ENCODE results near the gene RAB3A.

Gene RAB3A, protein sequence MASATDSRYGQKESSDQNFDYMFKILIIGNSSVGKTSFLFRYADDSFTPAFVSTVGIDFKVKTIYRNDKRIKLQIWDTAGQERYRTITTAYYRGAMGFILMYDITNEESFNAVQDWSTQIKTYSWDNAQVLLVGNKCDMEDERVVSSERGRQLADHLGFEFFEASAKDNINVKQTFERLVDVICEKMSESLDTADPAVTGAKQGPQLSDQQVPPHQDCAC

DNA sequence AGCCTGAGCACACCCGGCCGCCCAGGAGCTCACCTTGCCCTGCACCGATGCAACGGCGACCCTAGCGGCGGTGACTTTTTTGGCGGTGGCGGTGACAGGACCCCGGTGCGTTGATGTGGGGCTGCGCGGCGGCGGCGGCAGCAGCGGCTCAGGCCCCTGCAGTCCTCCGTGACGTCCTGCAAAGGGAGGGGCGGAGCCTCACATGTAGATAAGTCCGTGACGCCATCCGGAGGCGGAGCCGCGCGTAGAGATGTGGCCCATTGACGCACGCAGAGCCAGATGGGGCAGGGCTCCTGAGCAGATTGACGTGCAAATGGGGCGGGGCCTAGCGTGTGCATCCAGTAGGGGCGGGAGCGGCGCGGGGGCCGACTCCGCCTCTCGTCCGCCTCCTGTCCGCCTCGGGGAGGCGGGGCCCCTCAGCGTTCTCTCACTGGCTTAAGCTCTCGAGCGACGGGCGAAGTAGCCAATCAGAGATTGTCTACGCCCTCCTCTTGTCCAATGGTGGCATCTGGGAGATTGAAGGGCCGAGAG lies at the start of gene RAB3A:
Gene RAB3A, minus strand, starts transcription at position 180 of the 531 bp plus-strand sequence. CDS start 1,302 bp downstream, outside the sequence.
- H3K36me3 Mint-ChIP-seq (ENCODE audit: low read depth): peaks cover 35% of the 10 kb centered on the region
- peaks cover 8% of the 10 kb centered on the region for H3K27me3 Mint-ChIP-seq
- peak; percentile 99 for DNase-seq
- H3K4me3 Mint-ChIP-seq: peak within 1 kb of the TSS; percentile 91
- no peaks in the 10 kb centered on the region for H3K9me3 Mint-ChIP-seq
- H3K4me1 Mint-ChIP-seq (ENCODE audit: low read depth): peaks cover 30% of the 10 kb centered on the region
- H3K27ac Mint-ChIP-seq: peak within 1 kb of the TSS; percentile 90

DNA sequence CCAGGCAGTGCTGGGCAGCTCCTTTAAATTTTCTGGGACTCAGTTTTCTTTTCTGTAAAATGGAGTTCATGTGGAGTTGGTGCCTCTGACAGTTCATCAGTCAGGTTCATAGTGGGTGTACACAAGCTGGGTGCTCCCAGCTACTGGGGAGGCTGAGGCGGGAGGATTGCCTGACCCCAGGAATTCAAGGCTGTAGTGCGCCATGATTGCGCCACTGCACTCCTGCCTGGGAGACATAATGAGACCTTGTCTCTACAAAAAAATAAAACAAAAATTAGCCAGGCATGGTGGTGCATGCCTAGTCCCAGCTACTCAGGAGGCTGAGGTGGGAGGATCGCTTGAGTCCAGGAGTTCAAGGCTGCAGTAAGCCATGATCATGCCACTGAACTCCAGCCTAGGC lies 49.3 kb upstream of the RAB3A start:
- no peaks in the 10 kb centered on the region for H3K9me3 Mint-ChIP-seq
- peaks cover 31% of the 10 kb centered on the region for H3K27me3 Mint-ChIP-seq
- DNase-seq: no peak
- no peaks in the 10 kb centered on the region for H3K36me3 Mint-ChIP-seq (ENCODE audit: low read depth)
- peaks cover 2% of the 10 kb centered on the region for H3K4me1 Mint-ChIP-seq (ENCODE audit: low read depth)
- no peak overlapping the region for H3K4me3 Mint-ChIP-seq
- no peak overlapping the region for H3K27ac Mint-ChIP-seq

DNA sequence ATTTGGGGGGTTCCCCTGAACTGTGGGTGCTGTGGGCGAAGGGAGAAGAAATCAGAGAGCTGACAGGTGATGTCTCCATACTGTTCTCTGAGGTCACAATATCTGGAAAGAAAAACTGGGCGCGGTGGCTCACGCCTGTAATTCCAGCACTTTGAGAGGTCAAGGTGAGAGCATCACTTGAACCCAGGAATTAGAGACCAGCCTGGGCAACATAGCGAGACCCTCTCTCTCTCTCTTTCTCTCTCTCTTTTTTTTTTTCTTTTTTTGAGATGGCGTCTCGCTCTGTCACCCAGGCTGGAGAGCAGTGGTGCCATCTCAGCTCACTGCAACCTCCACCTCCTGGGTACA lies 48.5 kb upstream of the RAB3A start:
- no peak overlapping the region for H3K27ac Mint-ChIP-seq

DNA sequence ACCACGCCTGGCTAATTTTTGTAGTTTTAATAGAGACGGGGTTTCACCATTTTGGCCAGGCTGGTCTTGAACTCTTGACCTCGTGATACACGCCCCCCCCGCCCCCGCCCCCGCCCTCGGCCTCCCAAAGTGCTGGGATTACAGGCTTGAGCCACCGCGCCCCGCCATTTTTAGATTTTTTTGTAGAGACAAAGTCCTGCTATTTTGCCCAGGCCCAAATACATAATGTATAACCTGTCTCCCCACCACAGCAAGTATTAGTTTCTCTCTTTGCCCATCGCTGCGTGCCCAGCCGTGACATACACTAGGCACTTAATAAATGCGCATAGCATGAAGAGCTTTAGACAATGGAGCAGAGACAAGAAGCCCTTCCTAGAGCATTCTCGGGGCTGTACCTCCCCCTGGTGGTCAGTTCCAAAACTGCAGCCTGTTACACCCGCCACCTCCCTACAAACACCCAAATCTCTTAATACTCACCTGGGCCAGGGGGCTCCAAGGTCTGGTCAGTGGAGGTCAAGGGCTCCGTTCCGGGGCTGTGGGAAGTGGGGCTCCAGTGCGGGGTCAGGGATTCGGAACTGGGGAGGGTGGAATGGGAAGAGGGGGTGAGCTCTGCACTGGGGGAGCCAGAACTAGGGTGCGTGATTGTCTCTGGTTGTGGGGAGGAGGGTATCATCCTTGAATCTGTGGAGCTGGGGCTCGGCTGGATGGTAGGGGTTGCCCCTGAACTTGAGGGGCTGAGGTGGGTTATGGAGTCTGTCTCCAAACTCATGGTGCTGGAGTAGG lies 47.9 kb upstream of the RAB3A start:
- Mint-ChIP-seq H3K9me3 (no peaks in the 10 kb centered on the region), H3K27ac (no peak overlapping the region)

More for the DNA sequence above, 48.5 kb upstream of the RAB3A start:
- no peaks in the 10 kb centered on the region for H3K9me3 Mint-ChIP-seq
- DNase-seq: no peak
- no peaks in the 10 kb centered on the region for H3K36me3 Mint-ChIP-seq (ENCODE audit: low read depth)
- H3K4me3 Mint-ChIP-seq: no peak overlapping the region
- H3K27me3 Mint-ChIP-seq: peaks cover 31% of the 10 kb centered on the region
- peaks cover 2% of the 10 kb centered on the region for H3K4me1 Mint-ChIP-seq (ENCODE audit: low read depth)

DNA sequence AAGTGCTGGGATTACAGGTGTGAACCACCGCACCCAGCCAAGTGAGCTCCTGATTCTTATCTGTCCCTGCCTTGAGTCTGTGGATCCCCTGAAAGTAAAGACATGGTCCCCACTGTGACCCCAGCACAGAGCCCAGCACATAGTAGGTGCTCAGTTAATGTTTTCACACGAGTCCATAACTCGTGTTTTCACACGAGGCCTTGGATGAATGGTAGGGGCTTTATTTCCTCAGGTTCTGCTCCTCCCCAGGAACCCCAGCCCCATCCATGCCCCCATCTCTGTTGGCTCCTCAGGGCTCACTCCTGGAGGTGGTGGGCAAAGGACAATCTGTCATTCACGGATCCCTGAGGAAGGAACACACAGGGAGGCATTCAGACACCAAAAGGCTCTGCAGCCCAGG lies 46.0 kb upstream of the RAB3A start:
- peaks cover 27% of the 10 kb centered on the region for H3K27me3 Mint-ChIP-seq
- no peak for DNase-seq
- H3K36me3 Mint-ChIP-seq (ENCODE audit: low read depth): no peaks in the 10 kb centered on the region
- no peaks in the 10 kb centered on the region for H3K9me3 Mint-ChIP-seq
- H3K27ac Mint-ChIP-seq: no peak overlapping the region
- H3K4me3 Mint-ChIP-seq: no peak overlapping the region
- peaks cover 2% of the 10 kb centered on the region for H3K4me1 Mint-ChIP-seq (ENCODE audit: low read depth)

More for the DNA sequence above, 47.9 kb upstream of the RAB3A start:
- no peaks in the 10 kb centered on the region for H3K36me3 Mint-ChIP-seq (ENCODE audit: low read depth)
- peak; percentile 88 for DNase-seq
- no peak overlapping the region for H3K4me3 Mint-ChIP-seq
- H3K4me1 Mint-ChIP-seq (ENCODE audit: low read depth): peaks cover 2% of the 10 kb centered on the region
- peaks cover 31% of the 10 kb centered on the region for H3K27me3 Mint-ChIP-seq

DNA sequence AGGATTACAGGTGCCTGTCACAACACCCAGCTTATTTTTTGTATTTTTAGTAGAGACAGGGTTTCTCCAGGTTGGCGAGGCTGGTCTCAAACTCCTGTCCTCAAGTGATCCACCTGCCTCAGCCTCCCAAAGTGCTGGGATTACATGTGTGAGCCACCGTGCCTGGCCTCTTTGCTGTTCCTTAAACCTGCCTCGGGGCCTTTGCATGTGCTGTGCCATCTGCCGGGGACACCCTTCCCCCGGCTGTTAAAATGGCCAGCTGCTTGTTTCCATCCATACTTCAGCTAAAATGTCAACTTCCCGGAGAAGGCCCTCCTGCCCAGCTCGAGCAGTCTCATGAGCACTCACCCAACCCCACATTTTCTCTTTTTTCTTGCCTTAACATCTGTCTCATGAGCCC lies 41.5 kb upstream of the RAB3A start:
- no peaks in the 10 kb centered on the region for H3K36me3 Mint-ChIP-seq (ENCODE audit: low read depth)
- no peak overlapping the region for H3K4me3 Mint-ChIP-seq
- H3K27ac Mint-ChIP-seq: no peak overlapping the region
- DNase-seq: no peak
- peaks cover 2% of the 10 kb centered on the region for H3K4me1 Mint-ChIP-seq (ENCODE audit: low read depth)
- H3K27me3 Mint-ChIP-seq: no peaks in the 10 kb centered on the region
- H3K9me3 Mint-ChIP-seq: no peaks in the 10 kb centered on the region

DNA sequence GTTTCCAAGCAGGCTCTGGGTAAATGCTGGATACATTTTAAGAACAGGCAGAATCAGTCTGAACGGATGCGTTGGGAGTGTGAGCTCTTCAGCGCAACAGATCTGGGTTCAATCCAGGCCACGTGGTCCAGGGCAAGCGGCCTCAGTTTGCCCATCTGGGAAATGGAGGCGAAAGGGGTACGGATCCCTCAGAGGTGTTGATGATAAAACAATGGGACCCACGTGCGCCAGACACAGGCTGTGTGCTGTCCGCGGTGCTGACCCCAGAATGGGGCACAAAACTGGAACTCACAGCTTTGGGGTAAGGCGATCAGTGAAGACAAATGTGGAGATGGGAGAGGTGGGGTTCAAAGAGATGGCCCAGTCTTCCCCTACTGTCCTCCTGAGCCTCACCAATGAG lies 35.5 kb upstream of the RAB3A start:
- H3K9me3 Mint-ChIP-seq: no peaks in the 10 kb centered on the region
- peaks cover 2% of the 10 kb centered on the region for H3K4me1 Mint-ChIP-seq (ENCODE audit: low read depth)
- H3K27me3 Mint-ChIP-seq: peaks cover 31% of the 10 kb centered on the region
- H3K4me3 Mint-ChIP-seq: no peak overlapping the region
- H3K36me3 Mint-ChIP-seq (ENCODE audit: low read depth): no peaks in the 10 kb centered on the region
- H3K27ac Mint-ChIP-seq: no peak overlapping the region
- no peak for DNase-seq

DNA sequence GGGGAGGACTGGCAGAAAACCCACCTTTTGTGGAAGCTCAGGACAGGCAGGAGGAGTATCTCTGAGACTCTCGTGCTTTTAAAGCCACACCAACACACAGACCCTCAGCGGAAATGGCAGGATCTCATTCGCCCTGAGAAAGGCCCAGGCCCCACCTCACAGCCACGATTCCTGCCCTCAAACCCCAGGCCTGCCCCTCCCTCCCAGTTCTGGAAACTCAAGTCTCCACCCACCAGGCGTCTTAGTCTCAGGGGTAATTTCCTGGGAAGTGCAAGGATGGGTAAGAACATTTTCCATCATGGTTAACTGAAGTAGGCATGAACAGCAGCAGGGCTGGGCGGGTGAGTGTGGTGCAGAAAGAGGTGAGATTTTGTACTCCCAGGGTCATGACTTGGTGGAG lies 30.4 kb upstream of the RAB3A start:
- peaks cover 6% of the 10 kb centered on the region for H3K9me3 Mint-ChIP-seq
- no peak for DNase-seq
- H3K27ac Mint-ChIP-seq: no peak overlapping the region
- H3K36me3 Mint-ChIP-seq (ENCODE audit: low read depth): no peaks in the 10 kb centered on the region
- peaks cover 72% of the 10 kb centered on the region for H3K27me3 Mint-ChIP-seq
- H3K4me3 Mint-ChIP-seq: no peak overlapping the region
- H3K4me1 Mint-ChIP-seq (ENCODE audit: low read depth): peaks cover 6% of the 10 kb centered on the region

DNA sequence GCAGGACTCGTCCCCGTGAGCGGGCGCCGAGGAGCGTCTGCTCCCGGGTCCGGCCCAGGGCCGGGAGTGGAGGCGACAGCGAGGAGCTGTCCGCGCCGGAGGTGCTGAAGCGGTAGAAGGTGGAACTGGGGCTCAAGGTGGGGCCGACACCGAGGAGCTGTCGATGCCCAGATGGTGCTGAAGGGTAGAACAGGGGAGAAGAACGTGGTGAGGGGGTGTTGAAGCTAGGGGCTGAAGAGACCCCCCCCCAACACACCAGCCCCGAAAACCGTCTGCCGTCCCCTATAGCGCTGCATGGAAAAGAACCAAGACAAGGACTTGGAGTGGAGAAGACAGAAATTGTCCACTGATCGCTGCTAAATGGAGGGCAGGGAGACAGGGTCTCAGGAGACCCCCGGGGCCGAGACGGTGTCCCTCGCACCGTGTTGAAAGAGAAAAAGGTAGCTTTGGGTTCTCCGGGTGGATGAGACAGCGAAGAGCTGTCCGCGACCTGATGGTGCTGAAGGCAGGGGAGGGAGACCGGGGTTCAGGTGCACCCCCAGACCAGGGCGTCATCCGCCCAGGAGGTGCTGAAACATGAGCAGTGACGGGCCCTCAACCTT lies 29.5 kb upstream of the RAB3A start:
- Mint-ChIP-seq H3K36me3 (ENCODE audit: low read depth) (no peaks in the 10 kb centered on the region), H3K4me3 (no peak overlapping the region), H3K9me3 (peaks cover 6% of the 10 kb centered on the region), H3K27me3 (peaks cover 69% of the 10 kb centered on the region), H3K27ac (no peak overlapping the region), H3K4me1 (ENCODE audit: low read depth) (peaks cover 6% of the 10 kb centered on the region)
- peak; percentile 63 for DNase-seq

DNA sequence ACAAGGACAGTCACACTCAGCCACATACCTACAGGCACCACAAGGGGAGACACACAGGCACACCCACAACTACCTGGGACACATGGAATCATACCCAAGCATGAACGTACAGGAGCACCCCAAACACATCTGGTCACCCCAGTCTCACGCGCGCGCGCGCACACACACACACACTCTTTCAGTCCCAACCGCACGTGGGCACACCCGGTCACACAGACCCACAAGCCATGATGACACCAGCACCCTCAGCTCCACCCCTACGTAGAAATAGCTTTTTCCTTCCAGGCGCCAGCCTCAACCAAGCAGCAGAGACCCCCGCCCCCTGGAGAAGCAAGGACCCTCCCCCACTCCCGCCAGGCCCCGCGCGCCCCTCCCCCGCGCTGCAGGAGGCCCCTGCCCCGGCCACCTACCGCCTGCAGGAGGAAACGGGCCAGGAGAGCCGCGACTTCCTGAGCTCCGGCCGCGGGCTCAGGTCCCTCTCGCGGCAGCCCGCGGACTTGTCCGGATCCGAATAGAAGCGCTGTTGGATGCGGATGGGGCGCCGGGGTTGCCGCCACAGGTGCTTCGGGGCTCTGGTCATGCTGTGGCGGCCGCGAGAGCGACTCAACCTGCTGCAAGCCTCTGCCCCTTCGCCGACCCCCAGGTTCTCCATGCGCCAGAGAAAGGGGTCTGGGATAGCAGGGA lies 28.8 kb upstream of the RAB3A start:
- Mint-ChIP-seq H3K4me1 (ENCODE audit: low read depth) (peaks cover 6% of the 10 kb centered on the region), H3K36me3 (ENCODE audit: low read depth) (no peaks in the 10 kb centered on the region), H3K27me3 (peaks cover 76% of the 10 kb centered on the region), H3K27ac (no peak overlapping the region), H3K9me3 (peaks cover 6% of the 10 kb centered on the region), H3K4me3 (no peak overlapping the region)
- DNase-seq: no peak

DNA sequence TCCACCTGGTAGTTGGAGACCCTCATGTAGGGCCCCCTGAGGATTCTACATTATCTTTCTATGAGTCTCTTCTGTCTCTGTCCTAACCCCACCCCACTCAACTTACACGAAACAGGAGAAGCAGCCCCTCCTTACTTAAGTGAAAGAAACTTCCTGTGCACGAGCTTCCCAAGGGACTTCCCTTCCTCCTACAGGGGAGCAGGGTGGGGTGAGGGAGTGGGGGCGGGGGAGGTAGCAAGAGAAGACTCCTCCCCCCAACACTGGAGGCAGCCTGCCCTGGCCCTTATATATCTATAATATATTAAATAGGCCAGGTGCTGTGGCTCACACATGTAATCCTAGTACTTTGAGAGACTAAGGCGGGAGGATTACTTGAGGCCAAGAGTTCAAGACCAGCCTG lies 27.9 kb upstream of the RAB3A start:
- H3K4me3 Mint-ChIP-seq: no peak overlapping the region

DNA sequence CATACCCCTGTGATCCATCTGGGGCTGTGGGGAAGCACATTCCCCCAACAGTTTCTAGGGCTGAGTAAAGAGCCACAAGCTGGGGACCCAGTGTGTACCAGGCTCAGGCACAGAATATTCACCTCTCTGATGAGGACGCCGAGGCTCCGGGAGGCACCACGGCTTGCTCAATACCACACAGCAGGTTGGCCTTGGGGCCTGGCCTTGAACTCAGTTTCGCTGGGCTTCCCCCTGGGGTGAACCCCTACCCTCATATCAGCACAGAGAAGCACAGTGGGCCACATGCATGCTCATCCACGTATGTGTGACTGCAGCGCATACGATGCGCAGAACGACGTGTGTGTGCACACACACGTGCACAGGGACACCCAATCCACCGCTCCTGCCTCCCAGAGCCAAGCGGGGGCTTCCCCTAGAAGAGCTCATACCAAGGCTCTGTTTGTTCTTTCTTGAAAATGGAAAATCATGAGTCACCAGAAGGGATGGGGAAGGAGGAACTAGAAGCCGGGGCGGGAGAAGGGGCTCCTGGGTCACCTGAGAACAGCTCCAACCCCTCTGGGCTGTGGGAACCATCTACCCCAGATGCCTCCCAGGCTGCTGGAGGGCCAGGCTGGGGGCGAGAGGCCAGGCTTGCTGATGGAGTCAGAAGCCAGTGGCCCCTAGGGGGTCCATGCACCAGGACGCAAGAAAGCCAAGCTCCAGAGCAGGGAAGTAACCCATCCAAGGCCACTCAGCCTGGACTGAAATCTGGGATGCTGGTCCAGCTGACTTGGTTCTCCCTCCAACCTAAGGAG lies 27.3 kb upstream of the RAB3A start:
- Mint-ChIP-seq H3K27ac (no peak overlapping the region), H3K9me3 (peaks cover 6% of the 10 kb centered on the region), H3K27me3 (peaks cover 80% of the 10 kb centered on the region), H3K4me3 (no peak overlapping the region), H3K36me3 (ENCODE audit: low read depth) (no peaks in the 10 kb centered on the region), H3K4me1 (ENCODE audit: low read depth) (peaks cover 6% of the 10 kb centered on the region)
- no peak for DNase-seq

More for the DNA sequence above, 27.9 kb upstream of the RAB3A start:
- peaks cover 6% of the 10 kb centered on the region for H3K4me1 Mint-ChIP-seq (ENCODE audit: low read depth)
- no peaks in the 10 kb centered on the region for H3K36me3 Mint-ChIP-seq (ENCODE audit: low read depth)
- H3K27ac Mint-ChIP-seq: no peak overlapping the region
- peaks cover 81% of the 10 kb centered on the region for H3K27me3 Mint-ChIP-seq
- DNase-seq: no peak
- peaks cover 6% of the 10 kb centered on the region for H3K9me3 Mint-ChIP-seq

DNA sequence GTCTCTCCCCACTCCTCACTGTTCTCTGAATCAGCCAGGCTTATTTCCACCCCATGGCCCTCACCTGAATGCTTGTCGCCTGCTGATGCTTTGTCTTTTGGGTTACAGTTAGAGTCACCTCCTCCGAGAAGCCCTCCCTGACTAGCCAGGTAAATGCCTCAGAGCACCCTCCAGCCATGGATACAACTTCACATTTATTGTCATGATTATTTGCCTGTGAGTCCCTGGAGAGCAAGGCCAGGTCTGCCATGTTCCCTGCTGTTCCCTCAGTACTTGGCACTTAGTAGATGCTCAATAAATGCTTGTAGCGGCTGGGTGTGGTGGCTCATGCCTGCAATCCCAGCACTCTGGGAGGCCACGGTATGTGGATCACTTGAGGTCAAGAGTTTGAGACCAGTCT lies 26.1 kb upstream of the RAB3A start:
- Mint-ChIP-seq H3K9me3 (peaks cover 6% of the 10 kb centered on the region), H3K27me3 (peaks cover 82% of the 10 kb centered on the region), H3K27ac (no peak overlapping the region)

DNA sequence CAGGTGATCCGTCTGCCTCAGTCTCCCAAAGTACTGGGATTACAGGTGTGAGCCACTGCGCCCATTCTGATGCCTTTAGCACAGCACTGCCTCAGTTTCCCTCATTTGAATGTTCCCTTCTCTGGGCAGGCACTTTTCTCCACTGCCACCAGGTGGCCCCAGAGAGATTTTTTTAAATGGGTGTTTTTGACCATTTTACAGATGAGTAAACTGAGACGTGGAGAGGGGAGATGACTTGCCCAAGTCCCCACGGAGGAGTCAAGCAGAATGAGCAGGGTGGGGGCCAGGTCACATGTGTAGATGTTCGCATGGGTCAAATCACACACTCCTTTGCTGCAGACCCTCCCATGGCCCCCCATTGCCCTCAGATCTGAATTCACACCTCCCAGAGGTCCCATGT lies 25.6 kb upstream of the RAB3A start:
- Mint-ChIP-seq H3K4me1 (ENCODE audit: low read depth) (peaks cover 21% of the 10 kb centered on the region), H3K4me3 (no peak overlapping the region), H3K36me3 (ENCODE audit: low read depth) (no peaks in the 10 kb centered on the region)

More for the DNA sequence above, 26.1 kb upstream of the RAB3A start:
- no peak for DNase-seq
- Mint-ChIP-seq H3K4me1 (ENCODE audit: low read depth) (peaks cover 17% of the 10 kb centered on the region), H3K36me3 (ENCODE audit: low read depth) (no peaks in the 10 kb centered on the region), H3K4me3 (no peak overlapping the region)

More for the DNA sequence above, 25.6 kb upstream of the RAB3A start:
- no peak overlapping the region for H3K27ac Mint-ChIP-seq
- DNase-seq: no peak
- peaks cover 6% of the 10 kb centered on the region for H3K9me3 Mint-ChIP-seq
- peaks cover 82% of the 10 kb centered on the region for H3K27me3 Mint-ChIP-seq
